ENCODE measurements around the gene FTH1.
"Not testable (repeated sequence)": the region's sequence is repeated elsewhere in the genome, so short reads cannot be mapped to it uniquely, and the experiment has no call there.

FTH1 gene

GRCh38 chr11:61963282-61964057 lies 4.0 kb downstream of the FTH1 start:
- DNase-seq, result no peak

DNA sequence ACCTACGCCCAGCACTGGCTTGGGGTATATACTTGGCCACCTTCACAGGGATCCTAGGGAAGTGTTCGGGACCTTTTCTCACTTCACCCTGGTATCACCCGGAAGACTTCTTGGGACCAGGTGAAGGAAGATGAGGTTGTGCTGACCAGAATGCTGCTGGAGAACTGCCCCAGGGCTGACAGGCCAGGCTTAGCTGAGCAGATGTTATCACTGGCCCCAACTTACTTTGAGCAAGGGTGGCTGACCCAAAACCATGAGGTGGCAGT lies 4.5 kb downstream of the FTH1 start:
- no peak for DNase-seq

DNA sequence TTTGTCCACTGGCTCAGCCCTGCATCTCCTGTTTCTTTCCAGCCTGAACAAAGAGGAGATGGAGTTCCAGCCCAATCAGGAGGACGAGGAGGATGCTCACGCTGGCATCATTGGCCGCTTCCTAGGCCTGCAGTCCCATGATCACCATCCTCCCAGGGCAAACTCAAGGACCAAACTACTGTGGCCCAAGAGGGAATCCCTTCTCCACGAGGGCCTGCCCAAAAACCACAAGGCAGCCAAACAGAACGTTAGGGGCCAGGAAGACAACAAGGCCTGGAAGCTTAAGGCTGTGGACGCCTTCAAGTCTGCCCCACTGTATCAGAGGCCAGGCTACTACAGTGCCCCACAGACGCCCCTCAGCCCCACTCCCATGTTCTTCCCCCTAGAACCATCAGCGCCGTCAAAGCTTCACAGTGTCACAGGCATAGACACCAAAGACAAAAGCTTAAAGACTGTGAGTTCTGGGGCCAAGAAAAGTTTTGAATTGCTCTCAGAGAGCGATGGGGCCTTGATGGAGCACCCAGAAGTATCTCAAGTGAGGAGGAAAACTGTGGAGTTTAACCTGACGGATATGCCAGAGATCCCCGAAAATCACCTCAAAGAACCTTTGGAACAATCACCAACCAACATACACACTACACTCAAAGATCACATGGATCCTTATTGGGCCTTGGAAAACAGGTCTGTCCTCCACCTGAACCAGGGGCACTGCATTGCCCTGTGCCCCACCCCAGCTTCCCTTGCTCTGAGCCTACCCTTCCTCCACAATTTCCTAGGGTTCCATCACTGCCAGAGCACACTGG lies 5.0 kb downstream of the FTH1 start:
- no peak for DNase-seq

DNA sequence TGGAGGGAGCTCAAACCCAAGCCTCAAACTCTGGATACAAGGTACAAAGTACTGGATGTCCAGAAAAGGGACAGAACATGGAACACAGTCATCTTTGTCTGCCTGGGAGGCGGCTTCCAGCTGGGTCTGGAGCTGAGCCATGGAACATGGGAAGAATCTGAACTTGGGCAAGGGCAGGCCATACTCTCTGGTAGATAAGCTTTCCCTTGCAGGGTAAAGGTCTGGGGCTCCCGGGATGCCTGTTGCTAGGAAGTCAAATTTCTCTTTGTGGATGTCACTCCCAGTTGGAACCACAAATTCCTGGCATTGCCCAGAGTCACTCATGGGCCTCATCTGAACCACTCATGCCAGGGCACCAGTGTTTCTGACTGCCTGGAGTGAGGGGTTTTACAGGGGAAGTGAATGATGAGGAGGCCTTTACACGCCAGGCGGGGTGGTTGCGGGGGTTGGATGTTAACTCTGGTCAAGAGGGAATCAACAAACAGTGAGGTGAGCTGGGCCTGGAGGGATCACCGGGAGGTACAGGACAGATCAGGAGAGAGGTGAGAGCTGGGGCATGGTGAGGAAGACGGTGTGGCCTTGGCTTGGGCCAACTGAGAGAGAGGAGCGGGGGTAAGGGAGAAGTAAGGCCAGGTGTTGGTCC lies 5.7 kb downstream of the FTH1 start:
- no peak for DNase-seq

DNA sequence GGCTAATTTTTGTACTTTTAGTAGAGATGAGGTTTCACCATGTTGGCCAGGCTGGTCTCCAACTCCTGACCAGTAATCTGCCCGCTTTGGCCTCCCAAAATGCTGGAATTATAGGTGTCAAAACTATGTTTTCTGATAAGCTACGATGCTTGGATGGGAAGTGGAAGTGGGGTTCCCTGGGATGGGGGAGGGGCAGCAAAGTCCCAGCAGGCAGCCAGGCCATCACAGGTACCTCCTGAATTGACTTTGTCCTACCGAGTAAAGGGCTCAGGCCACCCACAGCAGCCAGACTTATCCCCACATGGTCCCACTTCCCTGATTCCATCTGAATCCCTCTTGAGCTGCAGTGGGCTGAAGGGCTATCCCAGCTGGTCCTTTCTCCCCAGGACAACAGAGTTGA lies 6.9 kb downstream of the FTH1 start:
- no peak for DNase-seq

DNA sequence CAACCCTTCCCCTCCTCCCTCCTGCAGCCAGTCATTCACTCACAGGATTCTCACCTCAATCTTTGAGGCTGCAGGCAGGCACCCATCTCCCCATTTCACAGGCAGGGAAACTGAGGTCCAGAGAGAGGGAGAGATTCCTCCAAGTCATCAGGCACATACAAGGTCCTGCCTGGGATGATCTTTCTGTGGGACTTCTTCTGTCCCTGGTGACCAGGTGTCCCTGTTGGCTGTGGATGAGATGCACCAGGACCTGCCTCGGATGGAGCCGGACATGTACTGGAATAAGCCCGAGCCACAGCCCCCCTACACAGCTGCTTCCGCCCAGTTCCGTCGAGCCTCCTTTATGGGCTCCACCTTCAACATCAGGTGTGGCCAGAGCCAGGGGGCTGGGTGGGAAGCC lies 7.8 kb downstream of the FTH1 start:
- no peak for DNase-seq

GRCh38 chr11:61959114-61959513 lies 8.3 kb downstream of the FTH1 start:
- no peak for DNase-seq

DNA sequence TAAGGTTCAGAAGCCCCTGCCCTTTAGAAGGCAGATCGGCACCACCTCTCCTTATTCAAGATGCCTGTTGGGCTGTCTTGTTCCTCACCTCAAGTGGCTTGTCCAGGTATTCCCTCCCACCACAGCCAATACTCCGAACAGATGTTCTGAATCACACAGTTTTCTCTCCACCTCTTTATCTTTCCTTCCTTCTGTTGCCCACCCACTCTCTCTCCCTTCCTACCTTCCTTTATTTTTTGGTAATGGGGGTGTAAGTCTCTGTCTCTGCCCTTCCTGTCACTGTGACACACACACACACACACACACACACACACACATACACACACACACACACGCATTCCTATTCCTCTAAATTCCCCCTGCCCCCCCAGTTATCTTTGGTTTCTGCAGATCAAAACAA lies 8.8 kb downstream of the FTH1 start:
- DNase-seq, result no peak

DNA sequence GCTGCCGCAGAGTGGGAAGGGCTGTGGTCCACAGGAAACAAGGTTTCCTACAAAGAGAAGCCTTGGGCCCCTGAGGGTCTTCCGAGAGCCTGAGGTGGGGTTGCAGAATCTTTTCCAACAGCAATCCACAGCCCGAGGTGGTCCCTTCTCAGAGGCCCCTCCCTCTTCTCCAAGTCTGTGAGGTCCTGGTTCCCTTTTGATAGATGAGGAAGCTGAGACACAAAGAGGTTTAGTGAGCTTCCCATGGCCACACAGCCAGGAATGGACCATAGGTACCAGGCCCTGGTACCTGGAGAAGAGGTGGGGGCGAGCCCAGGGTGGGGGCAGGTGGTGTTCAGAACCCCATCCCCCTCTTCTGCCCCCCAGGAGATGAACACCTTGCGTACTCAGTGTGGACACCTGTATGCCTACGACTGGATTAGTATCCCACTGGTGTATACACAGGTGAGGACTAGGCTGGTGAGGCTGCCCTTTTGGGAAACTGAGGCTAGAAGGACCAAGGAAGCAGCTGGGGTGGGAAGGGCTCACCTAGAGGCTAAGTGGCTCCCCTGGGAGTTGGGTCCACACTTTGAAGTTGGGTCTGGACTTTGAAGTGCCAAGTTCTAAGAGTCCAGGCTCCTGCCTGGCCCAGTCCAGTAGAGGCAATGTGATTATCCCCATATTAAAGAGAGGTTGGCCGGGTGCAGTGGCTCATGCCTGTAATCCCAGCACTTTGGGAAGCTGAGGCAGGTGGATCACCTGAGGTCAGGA lies 10.2 kb downstream of the FTH1 start:
- DNase-seq, result no peak

- no peak for DNase-seq
Measured at GRCh38 chr11:61956191-61957020, 11.0 kb downstream of the FTH1 start.

DNA sequence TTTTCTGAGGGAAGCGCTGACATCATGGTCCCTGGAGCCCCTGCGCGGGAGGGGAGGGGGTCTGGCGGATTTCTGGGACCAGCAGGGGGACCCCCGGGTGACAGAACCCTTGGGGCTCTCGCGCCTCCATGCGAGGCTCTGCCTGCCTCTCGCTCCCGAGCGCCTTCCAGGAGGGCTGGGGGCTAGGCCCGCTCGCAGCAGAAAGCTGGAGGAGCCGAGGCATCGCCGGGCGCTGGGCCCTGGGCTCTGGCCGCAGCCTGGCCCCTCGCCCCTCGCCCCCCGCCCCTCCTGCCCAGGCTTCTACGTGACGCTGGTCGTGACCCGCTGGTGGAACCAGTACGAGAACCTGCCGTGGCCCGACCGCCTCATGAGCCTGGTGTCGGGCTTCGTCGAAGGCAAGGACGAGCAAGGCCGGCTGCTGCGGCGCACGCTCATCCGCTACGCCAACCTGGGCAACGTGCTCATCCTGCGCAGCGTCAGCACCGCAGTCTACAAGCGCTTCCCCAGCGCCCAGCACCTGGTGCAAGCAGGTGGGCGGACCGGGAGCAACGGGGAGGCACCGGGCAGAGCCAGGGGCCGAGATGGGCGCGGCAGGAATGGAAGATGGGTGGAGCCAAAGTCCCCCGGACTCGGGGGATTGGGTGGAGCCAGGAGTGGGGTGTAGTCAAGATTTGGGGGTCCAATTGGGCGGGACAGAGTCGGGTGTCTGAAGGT lies 11.9 kb downstream of the FTH1 start:
- no peak for DNase-seq

- DNase-seq, result no peak
Measured at GRCh38 chr11:61954851-61955421, 12.5 kb downstream of the FTH1 start.

DNA sequence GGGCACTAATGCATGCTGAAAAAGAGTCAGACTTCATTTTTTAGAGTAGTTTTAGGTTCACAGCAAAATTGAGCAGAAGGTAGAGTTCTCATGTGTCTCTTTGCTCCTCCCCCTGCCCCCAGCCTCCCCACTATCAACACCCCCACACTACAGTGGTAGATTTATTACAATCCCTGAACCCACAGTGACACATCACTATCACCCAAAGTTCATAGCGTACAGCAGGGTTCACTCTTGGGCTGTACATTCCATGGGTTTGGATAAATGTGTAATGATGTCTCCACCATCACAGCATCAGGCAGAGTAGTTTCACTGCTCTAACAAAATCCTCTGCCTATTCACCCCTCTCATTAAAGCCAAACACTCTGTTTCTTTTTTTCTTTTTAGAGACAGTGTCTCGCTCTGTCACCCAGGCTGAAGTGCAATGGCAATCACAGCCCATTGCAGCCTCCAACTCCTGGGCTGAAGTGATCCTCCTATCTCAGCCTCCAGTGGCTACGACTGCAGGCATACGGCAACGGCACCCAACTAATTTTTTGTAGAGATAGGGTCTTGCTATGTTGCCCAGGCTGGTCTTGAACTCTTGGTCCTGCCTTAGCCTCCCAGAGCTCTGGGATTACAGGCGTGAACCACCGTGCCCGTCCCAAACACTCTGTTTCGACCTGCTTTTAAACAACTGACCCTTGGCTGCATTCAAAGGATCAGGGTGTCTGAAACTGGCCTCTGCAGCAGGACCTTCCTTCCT lies 13.2 kb downstream of the FTH1 start:
- no peak for DNase-seq

DNA sequence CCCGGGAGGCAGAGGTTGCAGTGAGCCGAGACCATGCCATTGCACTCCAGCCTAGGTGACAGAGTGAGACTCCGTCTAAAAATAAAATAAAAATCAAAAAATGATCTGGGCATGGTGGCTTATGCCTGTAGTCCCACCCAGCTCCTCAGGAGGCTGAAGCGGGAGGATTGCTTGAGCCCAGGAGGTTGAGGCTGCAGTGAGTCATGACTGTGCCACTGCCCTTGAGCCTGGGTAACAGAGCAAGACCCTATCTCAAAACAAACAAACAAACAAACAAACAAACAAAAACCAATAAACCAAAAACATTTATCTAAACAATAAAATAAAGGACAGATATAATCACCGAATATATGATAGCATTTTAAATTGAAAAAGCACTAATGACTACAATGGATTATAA lies 13.8 kb downstream of the FTH1 start:
- DNase-seq, result not testable (repeated sequence)

DNA sequence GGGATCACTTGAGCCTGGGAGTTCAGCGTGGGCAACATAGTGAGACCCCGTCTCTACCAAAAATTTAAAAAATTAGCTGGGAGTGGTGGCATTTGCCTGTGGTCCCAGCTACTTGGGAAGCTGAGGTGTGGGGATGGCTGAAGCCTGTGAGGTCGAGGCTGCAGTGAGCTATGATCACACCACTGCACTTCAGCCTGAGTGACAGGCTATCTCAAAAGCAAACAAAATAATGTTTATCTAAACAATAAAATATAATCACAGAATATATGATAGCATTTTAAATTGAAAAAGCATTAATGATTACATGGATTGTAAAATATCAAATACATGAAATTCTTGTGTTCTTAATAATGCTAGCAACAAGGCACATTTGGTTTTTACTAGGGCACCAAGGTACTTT lies 14.6 kb downstream of the FTH1 start:
- no peak for DNase-seq

- no peak for DNase-seq
Measured at GRCh38 chr11:61951484-61952135, 15.8 kb downstream of the FTH1 start.

GRCh38 chr11:61950035-61950547 lies 17.3 kb downstream of the FTH1 start, which contains the start of gene BEST1:
BEST1 (plus strand) TSS chr11:61950351; CDS start chr11:61951807, 1,456 bp downstream.
- no peak for DNase-seq

GRCh38 chr11:61949169-61950034 lies 18.0 kb downstream of the FTH1 start:
- no peak for DNase-seq

DNA sequence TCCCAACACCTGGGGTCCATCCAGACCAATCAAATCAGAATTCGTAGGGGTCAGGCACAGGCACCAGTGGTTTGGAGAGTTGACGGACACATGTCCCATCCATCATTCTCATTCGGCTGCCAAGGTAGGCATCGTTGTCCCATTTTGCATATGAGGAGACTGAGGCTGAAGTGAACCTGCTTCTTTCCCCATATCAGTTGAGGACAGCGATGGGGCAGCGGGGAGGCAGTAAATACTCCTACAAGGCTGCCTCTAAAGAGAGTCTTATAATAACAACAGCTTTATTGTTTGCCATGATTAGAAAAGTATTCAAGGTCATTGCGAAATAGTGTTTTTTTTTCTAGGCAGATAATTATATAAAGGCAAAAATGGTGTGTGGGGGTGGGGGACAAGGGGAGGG lies 18.9 kb downstream of the FTH1 start:
- no peak for DNase-seq

Data from activated CD4-positive, alpha-beta T cell treated with anti-CD3 and anti-CD28 coated beads, Interleukin-2, amount 50 U/mL, for 4 hours (primary cell).